ENCODE measurements around the gene TANC1.

The TANC1 gene

GRCh38 chr2:159013103-159013502 lies 44.7 kb downstream of the TANC1 start:
- Histone ChIP-seq H2AFZ (ENCODE audit: low read depth, low read length) (no peak overlapping the region), H3K27ac (ENCODE audit: low read length) (no peak overlapping the region), H3K9ac (ENCODE audit: low read depth, low read length) (no peak overlapping the region), H4K20me1 (ENCODE audit: insufficient read depth, low read length) (no peaks in the 10 kb centered on the region), H3K4me1 (ENCODE audit: insufficient read depth, low read length) (no peaks in the 10 kb centered on the region), H3K27me3 (ENCODE audit: insufficient read depth, low read length, poor library complexity) (no peaks in the 10 kb centered on the region), H3K4me2 (ENCODE audit: insufficient read depth, low read length) (no peak overlapping the region), H3K79me2 (ENCODE audit: insufficient read depth, low read length) (no peaks in the 10 kb centered on the region), H3K4me3 (ENCODE audit: low read depth in 1 of 2, low read length in 2 of 2) (no peak overlapping the region), H3K9me3 (ENCODE audit: insufficient read depth, low read length, severe bottlenecking) (peaks cover 22% of the 10 kb centered on the region), H3K36me3 (ENCODE audit: insufficient read depth, low read length) (peaks cover 3% of the 10 kb centered on the region; the same call in 1 of the 2 replicates)
- TF ChIP-seq CTCF (IDR thresholded peaks at IDR 0.05; ENCODE audit: borderline replicate concordance, extremely low read depth, low read length, poor library complexity, severe bottlenecking) (no peak), EZH2 (IDR thresholded peaks at IDR 0.05; ENCODE audit: borderline replicate concordance, low read depth, low read length, severe bottlenecking) (no peak)
- DNase-seq = no peak
- ATAC-seq (ENCODE audit: insufficient read depth, low read depth) = no peak

GRCh38 chr2:159015174-159015573 lies 46.7 kb downstream of the TANC1 start:
- ATAC-seq (ENCODE audit: insufficient read depth, low read depth) (no peak), DNase-seq (no peak)
- Histone ChIP-seq H2AFZ (ENCODE audit: low read depth, low read length) (no peak overlapping the region), H3K4me3 (ENCODE audit: low read depth in 1 of 2, low read length in 2 of 2) (no peak overlapping the region), H3K79me2 (ENCODE audit: insufficient read depth, low read length) (no peaks in the 10 kb centered on the region), H3K27ac (ENCODE audit: low read length) (no peak overlapping the region), H4K20me1 (ENCODE audit: insufficient read depth, low read length) (no peaks in the 10 kb centered on the region), H3K4me2 (ENCODE audit: insufficient read depth, low read length) (no peak overlapping the region), H3K9ac (ENCODE audit: low read depth, low read length) (no peak overlapping the region), H3K27me3 (ENCODE audit: insufficient read depth, low read length, poor library complexity) (no peaks in the 10 kb centered on the region), H3K4me1 (ENCODE audit: insufficient read depth, low read length) (no peaks in the 10 kb centered on the region), H3K36me3 (ENCODE audit: insufficient read depth, low read length) (peaks cover 3% of the 10 kb centered on the region; the same call in 1 of the 2 replicates), H3K9me3 (ENCODE audit: insufficient read depth, low read length, severe bottlenecking) (peaks cover 22% of the 10 kb centered on the region)
- TF ChIP-seq CTCF (IDR thresholded peaks at IDR 0.05; ENCODE audit: borderline replicate concordance, extremely low read depth, low read length, poor library complexity, severe bottlenecking) = no peak
- TF ChIP-seq EZH2 (IDR thresholded peaks at IDR 0.05; ENCODE audit: borderline replicate concordance, low read depth, low read length, severe bottlenecking) = no peak

- DNase-seq (no peak), ATAC-seq (ENCODE audit: insufficient read depth, low read depth) (no peak)
- no peak for TF ChIP-seq EZH2 (IDR thresholded peaks at IDR 0.05; ENCODE audit: borderline replicate concordance, low read depth, low read length, severe bottlenecking)
- no peak for TF ChIP-seq CTCF (IDR thresholded peaks at IDR 0.05; ENCODE audit: borderline replicate concordance, extremely low read depth, low read length, poor library complexity, severe bottlenecking)
- Histone ChIP-seq H3K9me3 (ENCODE audit: insufficient read depth, low read length, severe bottlenecking) (peaks cover 22% of the 10 kb centered on the region), H2AFZ (ENCODE audit: low read depth, low read length) (no peak overlapping the region), H3K9ac (ENCODE audit: low read depth, low read length) (no peak overlapping the region), H3K4me1 (ENCODE audit: insufficient read depth, low read length) (no peaks in the 10 kb centered on the region), H3K36me3 (ENCODE audit: insufficient read depth, low read length) (peaks cover 3% of the 10 kb centered on the region; the same call in 1 of the 2 replicates), H3K79me2 (ENCODE audit: insufficient read depth, low read length) (no peaks in the 10 kb centered on the region), H3K27me3 (ENCODE audit: insufficient read depth, low read length, poor library complexity) (no peaks in the 10 kb centered on the region), H4K20me1 (ENCODE audit: insufficient read depth, low read length) (no peaks in the 10 kb centered on the region), H3K4me2 (ENCODE audit: insufficient read depth, low read length) (no peak overlapping the region), H3K4me3 (ENCODE audit: low read depth in 1 of 2, low read length in 2 of 2) (no peak overlapping the region), H3K27ac (ENCODE audit: low read length) (no peak overlapping the region)
These were observed 47.4 kb downstream of the TANC1 start for GRCh38 chr2:159015823-159016222.

GRCh38 chr2:159017837-159018236 lies 49.4 kb downstream of the TANC1 start:
- Histone ChIP-seq H3K9ac (ENCODE audit: low read depth, low read length) (no peak overlapping the region), H3K27me3 (ENCODE audit: insufficient read depth, low read length, poor library complexity) (no peaks in the 10 kb centered on the region), H3K4me1 (ENCODE audit: insufficient read depth, low read length) (no peaks in the 10 kb centered on the region), H3K4me3 (ENCODE audit: low read depth in 1 of 2, low read length in 2 of 2) (no peak overlapping the region), H3K79me2 (ENCODE audit: insufficient read depth, low read length) (no peaks in the 10 kb centered on the region), H3K36me3 (ENCODE audit: insufficient read depth, low read length) (peaks cover 3% of the 10 kb centered on the region; the same call in 1 of the 2 replicates), H3K9me3 (ENCODE audit: insufficient read depth, low read length, severe bottlenecking) (peaks cover 22% of the 10 kb centered on the region), H3K4me2 (ENCODE audit: insufficient read depth, low read length) (no peak overlapping the region), H3K27ac (ENCODE audit: low read length) (no peak overlapping the region), H4K20me1 (ENCODE audit: insufficient read depth, low read length) (no peaks in the 10 kb centered on the region), H2AFZ (ENCODE audit: low read depth, low read length) (no peak overlapping the region)
- DNase-seq = no peak
- no peak for ATAC-seq (ENCODE audit: insufficient read depth, low read depth)
- no peak for TF ChIP-seq EZH2 (IDR thresholded peaks at IDR 0.05; ENCODE audit: borderline replicate concordance, low read depth, low read length, severe bottlenecking)
- no peak for TF ChIP-seq CTCF (IDR thresholded peaks at IDR 0.05; ENCODE audit: borderline replicate concordance, extremely low read depth, low read length, poor library complexity, severe bottlenecking)

All from DND-41 (cell line).